HCT116 (cell line): ENCODE data around the gene PGM3. TPM values are rescaled to one million over a fixed set of nuclear protein-coding genes. Genes with fewer than 3 reads are reported as not detected.

Experiments
- ATAC-seq: fragments of 200-7000 bp; cut with Tn5 transposase; 2 replicates; pipeline ENCODE4 v1.9.1; 2020; ENCODE audit warnings: mild to moderate bottlenecking, moderate library complexity
- BruUV-seq: library from RNA; stranded (reverse); fragments of 400-500 nt; replicated peaks from 2 replicates; lab custom pipeline; 2021; lab: Mats Ljungman, UMichigan
- CTCF ChIA-PET: fragments of 300-600 bp; sonication (Branson Sonifier 250); formaldehyde crosslinking; loops from one replicate; lab custom pipeline; 2021; ENCODE audit warnings: antibody characterized with exemption; lab: Charles Lee
- POLR2A ChIA-PET: fragments of 300-600, 350-600 bp; sonication (Branson Sonifier 250); formaldehyde crosslinking; loops from one replicate; lab custom pipeline; 2021; ENCODE audit warnings: antibody characterized with exemption; lab: Charles Lee
- RAD21 ChIA-PET, 2 experiments: fragments of 300-600 bp; sonication (Branson Sonifier 250); formaldehyde crosslinking; loops; one replicate each; lab custom pipeline; 2023; ENCODE audit warnings: low total read pairs in 2 of 2; ENCODE audit not compliant: uncharacterized antibody in 2 of 2, unreplicated experiment in 2 of 2, low non-redundant PET in 1 of 2; lab: Charles Lee
- DNase-seq: peaks from one replicate; pipeline ENCODE4 v3.0.0-alpha.2; 2010; ENCODE audit warnings: low read depth, low spot score
- H2AFZ ChIP-seq: fragments of 200-600 bp; shearing (Covaris generic), sonication (generic); 2 replicates; pipeline ENCODE4 v1.6.1; 2017; ENCODE audit warnings: low read depth, mixed run types, mixed read lengths, antibody characterized with exemption, low read length; ENCODE audit not compliant: poor library complexity, severe bottlenecking
- H3K27ac ChIP-seq: 2 replicates; pipeline ENCODE4 v1.5.1; 2012; ENCODE audit warnings: low read depth, low read length
- H3K27me3 ChIP-seq: fragments of 200-600 bp; sonication (generic); 2 replicates; pipeline ENCODE4 v1.6.1; 2016; ENCODE audit warnings: mixed run types, low read length, mixed read lengths; ENCODE audit not compliant: insufficient read depth
- H3K36me3 ChIP-seq, 2 experiments: fragments of 200-500 bp in 1 of 2; fragments of 200-600 bp in 1 of 2; sonication (Bioruptor generic) in 1 of 2; sonication (generic) in 1 of 2; 2 replicates each; pipeline versions ENCODE4 v1.5.1 to v1.6.1; 2014 to 2016; ENCODE audit warnings: low read length in 2 of 2, inconsistent platforms in 1 of 2, mixed read lengths in 1 of 2, mixed run types in 1 of 2; ENCODE audit not compliant: insufficient read depth in 2 of 2, control insufficient read depth in 1 of 2
- H3K4me1 ChIP-seq, 2 experiments: fragments of 200-600 bp in 1 of 2; sonication (generic) in 1 of 2; 2 replicates each; pipeline versions ENCODE4 v1.5.1 to v1.6.1; 2012 to 2017; ENCODE audit warnings: low read length in 2 of 2, inconsistent platforms in 1 of 2, mild to moderate bottlenecking in 1 of 2, mixed read lengths in 1 of 2, mixed run types in 1 of 2, moderate library complexity in 1 of 2; ENCODE audit not compliant: insufficient read depth in 2 of 2, control insufficient read depth in 1 of 2
- H3K4me2 ChIP-seq: fragments of 200-600 bp; sonication (generic); 2 replicates; pipeline ENCODE4 v1.6.1; 2017; ENCODE audit warnings: mixed run types, low read length, mixed read lengths
- H3K4me3 ChIP-seq, 2 experiments: fragments of 200-600 bp in 1 of 2; sonication (generic) in 1 of 2; replicated peaks in 1 of 2; 2 replicates each; pipeline ENCODE4 v1.5.1; 2011 to 2016; ENCODE audit warnings: low read length in 2 of 2, control low read depth in 1 of 2, low read depth in 1 of 2, mild to moderate bottlenecking in 1 of 2, mixed read lengths in 1 of 2, mixed run types in 1 of 2
- H3K79me2 ChIP-seq: fragments of 200-600 bp; sonication (generic); 2 replicates; pipeline ENCODE4 v1.6.1; 2017; ENCODE audit warnings: mild to moderate bottlenecking, mixed run types, low read length, moderate library complexity, mixed read lengths; ENCODE audit not compliant: insufficient read depth
- H3K9ac ChIP-seq: fragments of 200-600 bp; sonication (generic); 2 replicates; pipeline ENCODE4 v1.6.1; 2016; ENCODE audit warnings: low read length, mixed read lengths
- H3K9me2 ChIP-seq: fragments of 200-600 bp; sonication (generic), shearing (Covaris generic); 2 replicates; pipeline ENCODE4 v1.6.1; 2017; ENCODE audit warnings: mixed run types, mild to moderate bottlenecking, moderate library complexity; ENCODE audit not compliant: insufficient read depth
- H3K9me3 ChIP-seq, 2 experiments: fragments of 200-500 bp in 1 of 2; fragments of 200-600 bp in 1 of 2; sonication (Bioruptor generic) in 1 of 2; sonication (generic) in 1 of 2; 2 replicates each; pipeline ENCODE4 v1.6.1; 2014 to 2017; ENCODE audit warnings: low read length in 2 of 2, mixed read lengths in 2 of 2, inconsistent platforms in 1 of 2, low read depth in 1 of 2, mild to moderate bottlenecking in 1 of 2, mixed run types in 1 of 2, moderate library complexity in 1 of 2; ENCODE audit not compliant: control insufficient read depth in 1 of 2, insufficient read depth in 1 of 2
- H4K20me1 ChIP-seq: fragments of 200-600 bp; sonication (generic), shearing (Covaris generic); 2 replicates; pipeline ENCODE4 v1.6.1; 2017; ENCODE audit warnings: mixed run types, mild to moderate bottlenecking, moderate library complexity; ENCODE audit not compliant: insufficient read depth
- CEBPB ChIP-seq: IDR thresholded peaks from 2 replicates; pipeline ENCODE4 v1.6.1; 2012; ENCODE audit warnings: low read depth
- CTCF ChIP-seq, 3 experiments: fragments of 200-600 bp in 1 of 3; sonication (generic) in 1 of 3; IDR thresholded peaks in 2 of 3; conservative IDR thresholded peaks in 1 of 3; 2 replicates each; pipeline ENCODE4 v1.5.1; 2012 to 2017; ENCODE audit warnings: low read depth in 2 of 3, low read length in 2 of 3, antibody characterized with exemption in 1 of 3, borderline replicate concordance in 1 of 3, control low read depth in 1 of 3, mild to moderate bottlenecking in 1 of 3, mixed read lengths in 1 of 3, mixed run types in 1 of 3, moderate library complexity in 1 of 3; ENCODE audit not compliant: insufficient read depth in 1 of 3
- ELF1 ChIP-seq: IDR thresholded peaks from 2 replicates; pipeline ENCODE4 v1.6.1; 2012; ENCODE audit warnings: low read depth, borderline replicate concordance
- EZH2 ChIP-seq: fragments of 200-600 bp; sonication (generic); IDR thresholded peaks from 2 replicates; pipeline ENCODE4 v1.6.1; 2017; ENCODE audit warnings: antibody characterized with exemption, mixed run types
- FOSL1 ChIP-seq: IDR thresholded peaks from 2 replicates; pipeline ENCODE4 v1.6.1; 2012; ENCODE audit warnings: low read depth
- POLR2A ChIP-seq: IDR thresholded peaks from 2 replicates; pipeline ENCODE4 v1.7.0; 2011; ENCODE audit warnings: borderline replicate concordance; ENCODE audit not compliant: insufficient read depth, insufficient read length; ENCODE audit errors: extremely low read depth
- POLR2AphosphoS5 ChIP-seq: IDR thresholded peaks from 2 replicates; pipeline ENCODE4 v1.6.1; 2011; ENCODE audit warnings: mild to moderate bottlenecking, low read depth, low read length, moderate library complexity
- RAD21 ChIP-seq: IDR thresholded peaks from 2 replicates; pipeline ENCODE4 v1.6.1; 2012; ENCODE audit warnings: low read depth, mild to moderate bottlenecking
- SIN3A ChIP-seq: IDR thresholded peaks from 2 replicates; pipeline ENCODE4 v1.6.1; 2012; ENCODE audit warnings: low read depth
- SP1 ChIP-seq: IDR thresholded peaks from 2 replicates; pipeline ENCODE4 v1.6.1; 2012; ENCODE audit warnings: low read depth
- TCF7L2 ChIP-seq: IDR thresholded peaks from 2 replicates; pipeline ENCODE4 v1.7.0; 2011; ENCODE audit warnings: borderline replicate concordance, inconsistent platforms; ENCODE audit not compliant: insufficient read depth, insufficient read length; ENCODE audit errors: extremely low read depth
- YY1 ChIP-seq: IDR thresholded peaks from 2 replicates; pipeline ENCODE4 v1.6.1; 2011; ENCODE audit warnings: low read length, low read depth, moderate library complexity, mild to moderate bottlenecking; ENCODE audit not compliant: insufficient replicate concordance; ENCODE audit errors: extremely low read depth
- intact Hi-C: fragments of 100-400 bp; cut with micrococcal nuclease; formaldehyde crosslinking; loops from 2 replicates; pipeline ENCODE4 v1.10.0; 2022
- total RNA-seq: library from RNA; stranded (reverse); gene quantifications from one replicate; pipeline ENCODE4 v1.2.1, GENCODE V29; 2021; ENCODE audit not compliant: unreplicated experiment
- TF ChIP-seq, protein P1 (sequence below): IDR thresholded peaks from 2 replicates; pipeline ENCODE4 v1.6.1; 2012

Gene PGM3
- total RNA-seq, 1 experiment from 2014 or later = 63.5 TPM

GRCh38 chr6:83188501-83188900 is 4.6 kb downstream of the PGM3 start:
- POLR2A ChIA-PET = no interaction called here
- intact Hi-C loops = no loop called here
- DNase-seq = no peak
- Histone ChIP-seq H3K4me3 (no peak overlapping the region), H3K9me2 (no peaks in the 10 kb centered on the region)
- no peak for TF ChIP-seq CEBPB
- TF ChIP-seq ELF1 = no peak
- TF ChIP-seq POLR2A = no peak
- TF ChIP-seq SP1 = no peak
- TF ChIP-seq RAD21 = no peak
- no peak for TF ChIP-seq POLR2AphosphoS5
- TF ChIP-seq FOSL1 = no peak
- no peak for TF ChIP-seq EZH2
- TF ChIP-seq, protein P1, sequence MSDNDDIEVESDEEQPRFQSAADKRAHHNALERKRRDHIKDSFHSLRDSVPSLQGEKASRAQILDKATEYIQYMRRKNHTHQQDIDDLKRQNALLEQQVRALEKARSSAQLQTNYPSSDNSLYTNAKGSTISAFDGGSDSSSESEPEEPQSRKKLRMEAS = no peak
- no peak for TF ChIP-seq YY1
- no peak for TF ChIP-seq SIN3A
- no peak for TF ChIP-seq TCF7L2
- no peak for TF ChIP-seq CTCF (IDR thresholded peaks at IDR 0.05 in 2 of 3, conservative IDR thresholded peaks at IDR 0.05 in 1 of 3; ENCODE audit: borderline replicate concordance in 1 of 3, insufficient read depth in 1 of 3, low read depth in 2 of 3, low read length in 2 of 3)
- TF ChIP-seq, all 23 proteins: peak for 0
- Histone ChIP-seq H3K36me3 (peaks cover 20 to 23% of the 10 kb centered on the region in 2 experiments), H3K9me3 (no peaks in the 10 kb centered on the region), H3K4me2 (no peak overlapping the region), H3K27me3 (no peaks in the 10 kb centered on the region), H3K79me2 (peaks cover 38% of the 10 kb centered on the region), H3K27ac (no peak overlapping the region), H2AFZ (no peak overlapping the region), H3K4me1 (peaks cover 0 to 4% of the 10 kb centered on the region in 2 experiments; a peak in 3 of 4 replicates), H3K9ac (no peak overlapping the region), H4K20me1 (no peaks in the 10 kb centered on the region; the same call in 1 of the 2 replicates)
- ChIA-PET CTCF (no interaction called here), RAD21 (no interaction called here)
- BruUV-seq = no TSS peak
- no peak for ATAC-seq
